DND-41 (cell line): ENCODE data around the gene CCDC120.

Experiments
- ATAC-seq: fragments of 200-7000 bp; cut with Tn5 transposase; 3 replicates; pipeline ENCODE4 v1.9.1; 2021; ENCODE audit warnings: low read depth; ENCODE audit not compliant: insufficient read depth
- DNase-seq: peaks from one replicate; pipeline ENCODE4 v3.0.0-alpha.2; 2020
- H2AFZ ChIP-seq: 2 replicates; pipeline ENCODE4 v1.6.0; 2012; ENCODE audit warnings: low read depth, low read length
- H3K27ac ChIP-seq: 2 replicates; pipeline ENCODE4 v1.5.1; 2012; ENCODE audit warnings: low read length, inconsistent platforms
- H3K27me3 ChIP-seq: fragments of 200-600 bp; sonication (generic); 2 replicates; pipeline ENCODE4 v1.6.0; 2012; ENCODE audit warnings: low read length, mild to moderate bottlenecking, inconsistent platforms; ENCODE audit not compliant: insufficient read depth, poor library complexity
- H3K36me3 ChIP-seq: 2 replicates; pipeline ENCODE4 v1.5.1; 2012; ENCODE audit warnings: low read length, inconsistent platforms; ENCODE audit not compliant: insufficient read depth
- H3K4me1 ChIP-seq: 2 replicates; pipeline ENCODE4 v1.5.1; 2012; ENCODE audit warnings: mild to moderate bottlenecking, low read length; ENCODE audit not compliant: insufficient read depth
- H3K4me2 ChIP-seq: 2 replicates; pipeline ENCODE4 v1.6.0; 2012; ENCODE audit warnings: mild to moderate bottlenecking, moderate library complexity, low read length, inconsistent platforms; ENCODE audit not compliant: insufficient read depth
- H3K4me3 ChIP-seq, 2 experiments: fragments of 200-600 bp in 1 of 2; shearing (Covaris generic) in 1 of 2; 2 replicates each; pipeline ENCODE4 v1.5.1; 2012 to 2016; ENCODE audit warnings: inconsistent platforms in 2 of 2, low read length in 2 of 2, mild to moderate bottlenecking in 2 of 2, low read depth in 1 of 2, moderate library complexity in 1 of 2
- H3K79me2 ChIP-seq: 2 replicates; pipeline ENCODE4 v1.6.0; 2012; ENCODE audit warnings: low read length, inconsistent platforms; ENCODE audit not compliant: insufficient read depth
- H3K9ac ChIP-seq: 2 replicates; pipeline ENCODE4 v1.6.0; 2012; ENCODE audit warnings: low read depth, mild to moderate bottlenecking, inconsistent platforms, low read length, moderate library complexity
- H3K9me3 ChIP-seq: 2 replicates; pipeline ENCODE4 v1.5.1; 2012; ENCODE audit warnings: low read length, moderate library complexity, mild to moderate bottlenecking, inconsistent platforms; ENCODE audit not compliant: insufficient read depth, severe bottlenecking
- H4K20me1 ChIP-seq: 2 replicates; pipeline ENCODE4 v1.6.0; 2012; ENCODE audit warnings: low read length; ENCODE audit not compliant: insufficient read depth
- EZH2 ChIP-seq: IDR thresholded peaks from 3 replicates; pipeline ENCODE4 v1.6.1; 2012; ENCODE audit warnings: borderline replicate concordance, low read depth, mild to moderate bottlenecking, moderate library complexity, low read length, inconsistent platforms; ENCODE audit not compliant: severe bottlenecking
- TF ChIP-seq, protein P1 (sequence below): IDR thresholded peaks from 2 replicates; pipeline ENCODE4 v1.5.1; 2012; ENCODE audit warnings: borderline replicate concordance, low read length, moderate library complexity, mild to moderate bottlenecking; ENCODE audit not compliant: poor library complexity, severe bottlenecking; ENCODE audit errors: extremely low read depth

CCDC120 gene

DNA sequence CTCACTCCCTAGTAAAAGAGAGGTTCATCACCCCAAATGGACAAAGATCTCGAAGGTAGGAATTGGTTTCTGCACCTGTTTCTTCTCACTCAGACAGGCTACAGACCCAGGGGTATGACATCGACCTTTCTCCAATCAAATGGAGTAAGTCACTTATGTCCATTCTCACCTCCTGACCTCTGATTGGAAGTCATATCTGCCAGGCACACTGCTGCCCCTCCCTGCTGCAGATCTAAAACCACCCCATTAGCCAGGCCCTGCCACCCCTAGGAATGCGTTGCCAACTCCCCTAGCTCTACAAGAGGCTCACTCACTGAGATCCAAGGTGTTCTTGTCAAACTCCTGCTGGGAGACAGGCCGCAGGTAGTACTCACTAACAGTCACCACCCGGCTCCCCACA, 57.9 kb downstream of the CCDC120 start:
- no peak overlapping the region for H3K9ac ChIP-seq
- no peaks in the 10 kb centered on the region for H3K9me3 ChIP-seq
- DNase-seq (no peak), ATAC-seq (no peak)
- TF ChIP-seq EZH2 = no peak
- TF ChIP-seq, protein P1, sequence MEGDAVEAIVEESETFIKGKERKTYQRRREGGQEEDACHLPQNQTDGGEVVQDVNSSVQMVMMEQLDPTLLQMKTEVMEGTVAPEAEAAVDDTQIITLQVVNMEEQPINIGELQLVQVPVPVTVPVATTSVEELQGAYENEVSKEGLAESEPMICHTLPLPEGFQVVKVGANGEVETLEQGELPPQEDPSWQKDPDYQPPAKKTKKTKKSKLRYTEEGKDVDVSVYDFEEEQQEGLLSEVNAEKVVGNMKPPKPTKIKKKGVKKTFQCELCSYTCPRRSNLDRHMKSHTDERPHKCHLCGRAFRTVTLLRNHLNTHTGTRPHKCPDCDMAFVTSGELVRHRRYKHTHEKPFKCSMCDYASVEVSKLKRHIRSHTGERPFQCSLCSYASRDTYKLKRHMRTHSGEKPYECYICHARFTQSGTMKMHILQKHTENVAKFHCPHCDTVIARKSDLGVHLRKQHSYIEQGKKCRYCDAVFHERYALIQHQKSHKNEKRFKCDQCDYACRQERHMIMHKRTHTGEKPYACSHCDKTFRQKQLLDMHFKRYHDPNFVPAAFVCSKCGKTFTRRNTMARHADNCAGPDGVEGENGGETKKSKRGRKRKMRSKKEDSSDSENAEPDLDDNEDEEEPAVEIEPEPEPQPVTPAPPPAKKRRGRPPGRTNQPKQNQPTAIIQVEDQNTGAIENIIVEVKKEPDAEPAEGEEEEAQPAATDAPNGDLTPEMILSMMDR = no peak
- no peak overlapping the region for H3K4me3 ChIP-seq
- H3K27me3 ChIP-seq = no peaks in the 10 kb centered on the region
- H3K79me2 ChIP-seq = peaks cover 8% of the 10 kb centered on the region
- H3K36me3 ChIP-seq = peaks cover 76% of the 10 kb centered on the region
- no peak overlapping the region for H3K27ac ChIP-seq
- no peak overlapping the region for H2AFZ ChIP-seq
- no peaks in the 10 kb centered on the region for H4K20me1 ChIP-seq
- H3K4me2 ChIP-seq = no peak overlapping the region
- H3K4me1 ChIP-seq = peaks cover 4% of the 10 kb centered on the region

DNA sequence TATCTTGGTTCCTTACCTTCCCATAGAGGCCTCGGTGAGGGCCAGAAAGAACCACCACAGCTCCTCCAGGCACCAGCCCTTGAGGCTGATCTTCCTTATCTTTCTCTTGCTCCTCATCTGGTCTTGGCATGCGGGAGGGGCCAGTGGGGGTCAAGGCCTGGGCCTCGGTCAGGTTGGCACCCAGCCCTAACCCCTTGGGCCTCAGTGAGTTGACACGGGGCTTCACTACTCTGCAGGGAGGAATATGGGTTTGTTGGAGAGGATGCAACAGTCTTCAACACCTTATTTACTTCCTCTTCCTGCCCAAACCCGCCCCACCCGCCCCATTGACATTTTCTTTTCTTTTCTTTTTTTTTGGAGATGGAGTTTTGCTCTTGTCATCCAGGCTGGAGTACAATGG, 58.8 kb downstream of the CCDC120 start:
- TF ChIP-seq, protein P1 = no peak
- TF ChIP-seq EZH2 = no peak
- H3K79me2 ChIP-seq = peaks cover 16% of the 10 kb centered on the region
- no peaks in the 10 kb centered on the region for H3K27me3 ChIP-seq
- no peak overlapping the region for H3K9ac ChIP-seq
- DNase-seq (no peak), ATAC-seq (no peak)
- no peak overlapping the region for H3K4me2 ChIP-seq
- H3K27ac ChIP-seq = no peak overlapping the region
- H3K4me1 ChIP-seq = peaks cover 12% of the 10 kb centered on the region
- H3K36me3 ChIP-seq = peaks cover 76% of the 10 kb centered on the region
- no peaks in the 10 kb centered on the region for H3K9me3 ChIP-seq
- H3K4me3 ChIP-seq = no peak overlapping the region
- no peaks in the 10 kb centered on the region for H4K20me1 ChIP-seq
- H2AFZ ChIP-seq = no peak overlapping the region
